Stimulated activated CD8-positive, alpha-beta memory T cell treated with anti-CD3 and anti-CD28 coated beads, Interleukin-4, amount 100 ng/mL, for 48 hours (primary cell): ENCODE results near the gene ETS1.

Experiments
- DNase-seq: peaks from one replicate; pipeline ENCODE4 v3.0.0-alpha.2; 2020

ETS1 gene

GRCh38 chr11:128618603-128619002 is 31.2 kb upstream of the ETS1 start:
- no peak for DNase-seq

DNA sequence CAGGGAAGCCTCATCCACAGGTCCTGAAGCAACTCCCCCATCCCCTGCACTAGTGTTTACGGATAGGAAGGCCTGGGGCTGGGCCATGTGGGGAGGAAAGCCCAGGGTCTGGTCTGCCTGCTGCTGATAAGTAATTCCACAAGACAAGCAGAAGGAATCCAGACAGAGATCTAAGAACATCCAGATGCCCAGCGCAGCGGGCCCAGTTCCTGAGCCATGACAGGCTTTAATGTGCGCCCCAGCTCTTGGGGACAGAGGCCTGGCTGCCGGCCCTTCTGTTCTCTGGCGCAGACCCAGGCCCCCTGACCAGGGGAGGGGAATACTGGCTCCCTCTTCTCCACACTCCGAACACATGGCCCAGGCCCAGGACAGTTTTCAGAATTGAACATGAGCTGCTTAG is 28.8 kb upstream of the ETS1 start:
- no peak for DNase-seq

DNA sequence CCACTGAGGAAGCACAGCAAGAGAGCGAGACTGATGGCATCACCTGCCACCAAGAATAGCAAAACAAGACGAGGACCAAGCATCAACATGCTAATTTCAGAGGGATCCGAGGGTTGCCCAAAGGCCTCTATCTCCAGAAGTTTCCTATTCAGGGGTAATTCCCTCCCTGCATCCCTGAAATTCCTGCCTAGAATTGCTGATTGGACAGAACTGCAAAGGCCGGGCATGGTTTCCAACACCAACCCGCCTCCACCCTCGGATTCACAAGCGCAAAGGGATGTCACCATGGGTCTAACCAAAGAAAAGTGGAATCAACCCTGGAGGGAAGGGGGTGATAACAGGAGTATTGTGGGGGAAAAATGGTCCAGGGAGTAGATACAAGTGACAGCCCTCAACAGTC is 28.3 kb upstream of the ETS1 start:
- DNase-seq: no peak

- DNase-seq: no peak
Measured at GRCh38 chr11:128615076-128615475, 27.7 kb upstream of the ETS1 start.

DNA sequence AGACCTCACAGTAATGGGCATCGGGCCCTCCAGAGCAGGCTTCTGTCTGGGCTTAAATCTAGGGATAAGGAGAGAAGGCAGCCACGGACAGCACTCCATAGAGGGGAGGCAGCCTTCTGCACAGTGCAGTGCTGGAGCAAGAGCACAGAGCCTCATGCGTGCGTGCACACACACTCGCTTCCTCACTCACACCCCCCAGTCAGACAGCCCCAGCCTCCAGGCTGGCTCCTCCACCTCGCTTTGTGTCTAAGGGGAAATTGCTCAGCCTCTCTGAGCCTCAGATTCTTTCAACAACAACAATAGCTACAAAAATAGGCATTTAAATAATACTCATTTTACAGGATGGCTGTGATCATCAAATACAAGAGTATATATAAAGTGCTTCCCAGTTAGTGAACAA is 26.7 kb upstream of the ETS1 start:
- no peak for DNase-seq

- no peak for DNase-seq
Measured at GRCh38 chr11:128613300-128613995, 26.1 kb upstream of the ETS1 start.

DNA sequence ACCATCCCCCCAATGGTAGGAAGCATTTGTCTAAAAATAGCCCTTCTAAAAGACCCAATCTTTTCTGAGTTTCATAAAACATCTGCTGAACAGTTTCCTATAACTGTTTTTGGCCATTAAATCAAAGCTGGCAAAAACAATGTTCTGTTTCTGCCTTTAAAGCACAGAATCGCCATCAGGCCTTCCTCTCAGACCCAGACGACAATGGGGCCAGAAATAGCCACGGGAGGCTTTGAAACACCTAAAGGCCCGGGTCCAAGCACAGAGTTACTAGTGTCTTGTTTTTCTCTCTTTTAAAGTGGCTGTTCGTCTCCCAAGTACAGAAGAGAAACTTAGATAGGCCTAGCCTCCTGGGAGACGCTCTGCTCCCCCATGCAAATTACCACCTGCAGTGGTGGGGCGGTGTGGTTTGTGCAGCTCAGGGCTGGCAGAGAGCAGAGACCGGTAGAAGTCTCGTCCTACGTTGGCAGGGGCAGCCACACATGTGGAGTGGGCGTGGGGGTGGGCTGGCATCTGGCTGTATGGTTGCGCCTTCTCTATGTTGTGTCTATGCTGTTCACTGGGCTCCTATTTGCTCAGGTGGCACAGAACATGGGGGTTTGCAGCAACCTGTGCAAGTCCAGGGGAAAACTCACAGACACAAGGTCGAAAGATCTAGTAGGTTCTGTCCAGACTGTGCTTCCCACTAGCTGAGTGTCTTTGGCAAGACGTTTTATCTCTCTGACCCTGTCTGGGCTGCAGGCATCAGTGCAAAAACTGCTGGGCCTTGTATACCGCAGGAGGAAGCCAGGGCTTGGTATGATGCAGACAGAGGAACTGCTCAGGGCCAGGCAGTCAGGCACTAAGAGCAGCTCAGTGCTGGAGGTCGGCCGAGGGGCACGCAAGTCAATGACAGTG is 23.6 kb upstream of the ETS1 start:
- DNase-seq: peak; percentile 62

GRCh38 chr11:128609785-128610184 is 22.4 kb upstream of the ETS1 start:
- DNase-seq: no peak

- no peak for DNase-seq
Measured at GRCh38 chr11:128608746-128609407, 21.5 kb upstream of the ETS1 start.

DNA sequence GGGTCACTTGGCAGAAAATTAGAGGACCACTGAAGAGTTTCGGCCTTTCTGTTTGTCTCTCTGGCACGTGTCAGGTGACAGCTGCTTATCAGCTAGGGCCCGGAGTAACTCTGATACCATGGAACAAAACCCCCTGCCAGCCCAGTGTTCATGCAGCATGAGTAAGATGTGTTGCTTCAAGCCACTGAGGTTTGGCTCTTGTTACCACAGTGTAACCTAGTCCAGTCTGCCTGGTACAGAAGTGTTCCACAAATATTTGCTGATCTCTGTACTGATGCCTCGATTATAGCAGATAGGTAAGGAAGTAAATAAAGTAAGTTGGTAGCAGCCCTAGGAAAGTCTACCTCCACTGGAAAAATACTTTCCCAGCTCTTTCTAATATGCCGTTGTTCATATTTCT is 20.5 kb upstream of the ETS1 start:
- no peak for DNase-seq

DNA sequence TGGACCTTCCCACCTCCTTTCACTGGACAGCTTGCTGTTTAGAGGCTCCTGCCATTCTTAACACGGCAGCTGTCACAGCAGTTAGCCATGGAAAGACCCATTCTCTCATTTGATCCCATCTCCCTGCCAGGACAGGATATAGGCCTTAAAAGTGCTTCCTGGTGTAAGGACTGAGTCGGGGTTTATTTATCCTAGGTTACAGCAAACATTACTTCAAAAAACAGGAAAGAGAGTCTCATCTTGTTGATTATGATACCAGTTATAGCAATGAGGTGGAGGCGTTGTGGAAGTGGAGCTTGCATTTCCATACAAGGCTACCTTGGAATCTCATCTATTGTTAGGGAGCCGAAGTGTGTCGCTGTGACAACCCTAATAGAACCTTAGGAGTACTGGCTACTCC is 17.4 kb upstream of the ETS1 start:
- DNase-seq: no peak

GRCh38 chr11:128603752-128604414 is 16.5 kb upstream of the ETS1 start:
- no peak for DNase-seq

DNA sequence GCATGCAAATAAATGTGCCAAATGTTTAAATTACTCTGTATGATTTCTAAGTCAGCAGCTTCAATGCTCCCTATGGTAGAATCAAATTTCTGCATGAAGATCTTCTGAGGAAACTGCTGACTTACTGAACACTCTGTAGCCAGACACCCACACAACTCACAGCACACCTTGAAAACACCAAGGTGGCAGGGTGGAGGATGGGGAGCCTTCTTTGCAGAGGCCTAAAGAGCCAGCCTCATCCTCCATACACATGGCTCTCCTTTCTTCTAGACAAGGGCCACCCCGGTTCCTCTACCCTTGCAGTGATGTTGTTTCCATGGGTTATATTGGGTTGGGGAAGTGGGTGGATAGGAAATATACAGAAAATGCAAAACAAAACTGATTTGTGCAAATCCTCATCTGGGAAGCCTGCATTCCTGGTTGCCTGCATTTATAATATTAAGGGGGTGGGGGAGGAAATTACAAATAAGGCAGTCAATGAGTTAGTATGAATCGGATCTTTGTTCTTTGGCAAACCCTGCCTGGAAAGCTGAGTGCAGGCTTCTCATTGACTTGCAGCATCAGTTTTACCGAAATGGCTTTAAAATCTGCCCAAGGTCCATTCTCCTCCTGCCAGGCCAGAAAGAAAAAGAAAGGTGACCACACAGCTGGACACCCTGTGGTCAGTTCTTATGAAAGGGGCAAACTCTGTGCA is 15.8 kb upstream of the ETS1 start:
- DNase-seq: no peak

DNA sequence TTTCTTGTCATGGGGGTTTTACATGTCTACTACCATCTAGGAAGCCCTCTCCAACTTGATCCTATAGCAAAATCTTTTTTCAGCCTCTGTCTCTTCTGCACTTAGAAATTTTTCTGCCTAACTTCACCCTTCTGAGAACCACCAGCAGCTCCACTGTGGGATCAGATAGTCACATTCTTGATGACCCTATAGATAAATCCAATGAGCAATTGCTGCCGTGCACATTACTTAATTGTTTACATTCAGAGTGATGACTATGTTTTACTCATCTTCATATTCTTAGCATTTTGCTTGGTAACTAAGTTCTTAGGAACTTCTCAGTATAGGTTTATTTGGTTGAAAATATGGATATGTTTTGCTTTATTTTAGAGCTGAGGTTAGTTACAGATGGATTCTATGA is 12.4 kb upstream of the ETS1 start:
- no peak for DNase-seq

- no peak for DNase-seq
Measured at GRCh38 chr11:128598506-128599150, 11.3 kb upstream of the ETS1 start.

- no peak for DNase-seq
Measured at GRCh38 chr11:128598096-128598495, 10.7 kb upstream of the ETS1 start.

GRCh38 chr11:128597209-128597608 is 9.9 kb upstream of the ETS1 start:
- no peak for DNase-seq

GRCh38 chr11:128596250-128596649 is 8.9 kb upstream of the ETS1 start:
- DNase-seq: no peak

DNA sequence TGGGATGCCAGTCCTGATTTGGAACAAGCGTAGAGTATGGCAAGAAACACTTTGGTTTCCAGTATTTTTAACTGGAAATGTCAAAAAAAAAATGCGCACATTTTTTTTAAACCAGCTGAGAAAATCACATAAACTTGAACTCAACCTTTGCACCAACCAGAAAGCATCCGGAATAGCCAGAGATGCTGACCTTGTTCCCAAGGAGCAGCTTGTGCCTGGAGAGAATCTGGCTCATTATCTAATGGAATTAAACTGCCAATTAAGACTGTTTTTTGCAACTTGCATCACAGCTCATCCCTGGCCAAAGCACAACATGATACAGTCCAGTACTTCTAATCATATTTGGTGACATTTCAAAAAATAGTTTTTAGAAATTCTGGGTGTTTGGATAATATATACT is 8.4 kb upstream of the ETS1 start:
- no peak for DNase-seq

GRCh38 chr11:128595221-128595620 is 7.9 kb upstream of the ETS1 start:
- DNase-seq: no peak

DNA sequence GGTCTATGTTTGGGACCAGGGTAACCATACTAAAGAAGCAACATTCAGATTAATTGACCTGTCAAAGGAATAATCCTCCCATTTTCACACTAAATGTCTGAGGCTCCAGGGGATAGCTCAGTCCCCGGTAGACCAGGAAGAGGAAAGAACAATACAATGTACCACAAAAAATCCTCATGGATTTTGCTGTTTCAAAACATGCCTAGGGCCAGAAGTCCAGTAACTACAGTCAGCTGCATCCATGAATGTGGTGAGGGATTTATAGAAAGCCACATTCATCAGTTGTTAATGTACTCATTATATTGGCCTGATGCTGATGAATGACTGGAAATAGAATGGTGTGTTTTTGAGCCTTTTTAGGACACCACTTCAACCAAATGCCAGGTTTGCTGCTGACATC is 6.9 kb upstream of the ETS1 start:
- no peak for DNase-seq

- no peak for DNase-seq
Measured at GRCh38 chr11:128593281-128593680, 5.9 kb upstream of the ETS1 start.
